A549 treated with ZK216348 at 1 μM for 4 hours (cell line): ENCODE data around the gene B4GALNT3. TPM values are rescaled to one million over a fixed set of nuclear protein-coding genes. Genes with fewer than 3 reads are reported as not detected.

Experiments used
- total RNA-seq: library from RNA; stranded (reverse); fragments of 200-300 nt; extraction: Qiagen RNA extraction; gene quantifications from 5 replicates; pipeline ENCODE4 v1.2.3, GENCODE V29; 2022; ENCODE audit warnings: low read depth

Gene B4GALNT3
- total RNA-seq: 0.34 to 1.0 TPM (median 0.69 TPM) in 5 replicates

GRCh38 chr12:459430-460258 is at the start of gene B4GALNT3:
Gene B4GALNT3, plus strand, starts transcription at chr12:459939. Its CDS starts 438 bp downstream, at chr12:460377.

Other genes starting within 250 kb of the B4GALNT3 start
- gene SLC6A12, start 245.8 kb upstream of the B4GALNT3 start, total RNA-seq: 0.50 to 1.5 TPM (median 0.55 TPM) in 5 replicates
- gene SLC6A13, start 197.1 kb upstream of the B4GALNT3 start, total RNA-seq: 0.08 to 0.84 TPM (median 0.19 TPM) in 5 replicates
- 16.5 to 25.4 TPM (median 22.7 TPM) in 5 replicates for gene KDM5A, start 70.6 kb upstream of the B4GALNT3 start, total RNA-seq
- 12.9 to 15.3 TPM (median 13.1 TPM) in 5 replicates for gene CCDC77, start 58.3 kb upstream of the B4GALNT3 start, total RNA-seq
- gene NINJ2, start 203.5 kb downstream of the B4GALNT3 start, total RNA-seq: 0.38 to 0.66 TPM (median 0.57 TPM) in 3 of 5 replicates, not detected in the others